8988T (cell line): ENCODE measurements around the gene TBPL1.
"Not testable (repeated sequence)": the region's sequence is repeated elsewhere in the genome, so short reads cannot be mapped to it uniquely, and the experiment has no call there.

ENCODE experiments used
- DNase-seq: peaks from one replicate; pipeline ENCODE4 v3.0.0; 2011

The TBPL1 gene

DNA sequence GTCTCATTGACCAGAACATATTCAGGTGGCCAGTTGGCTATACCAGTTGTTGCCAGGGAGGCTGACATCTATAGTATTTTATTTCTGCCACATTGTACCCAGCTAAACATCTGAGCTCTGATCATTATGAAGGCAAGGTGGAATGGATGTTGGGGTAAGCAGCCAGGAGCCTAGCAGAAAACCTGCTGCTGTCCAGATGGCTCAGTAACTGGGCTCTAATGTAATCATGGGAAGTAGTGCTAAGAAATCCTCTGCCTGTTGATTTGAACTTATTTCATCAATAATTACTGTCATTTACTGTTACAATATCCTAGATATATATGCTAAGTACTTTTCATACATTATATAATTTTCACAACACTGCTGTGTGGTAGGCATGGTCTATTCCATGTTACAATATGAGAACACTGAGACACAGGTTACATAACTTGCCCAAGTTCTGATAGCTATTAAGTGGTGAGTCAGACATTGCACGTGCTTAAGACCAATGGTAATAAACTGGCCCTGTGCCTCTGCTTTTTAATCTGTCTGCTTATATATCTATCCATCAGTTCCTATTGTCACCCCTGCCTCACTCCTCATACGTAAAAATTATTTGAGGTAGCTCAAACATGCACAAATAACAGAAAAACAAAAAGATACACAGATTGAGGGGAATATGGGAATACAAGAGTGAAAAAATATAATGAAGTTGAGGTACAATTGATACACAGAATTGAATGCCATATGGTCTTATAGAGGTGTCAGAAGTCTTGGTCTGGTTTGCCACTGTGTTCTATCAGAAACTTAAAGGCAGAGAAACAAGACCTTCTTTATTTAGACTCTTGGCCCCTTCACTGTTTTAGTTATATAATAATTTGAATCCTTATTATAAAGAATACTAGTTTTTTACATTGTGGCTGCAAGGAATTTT is 25.2 kb downstream of the TBPL1 start:
- DNase-seq = no peak

- DNase-seq = no peak
Measured at GRCh38 chr6:133978896-133979240, 25.8 kb downstream of the TBPL1 start.

DNA sequence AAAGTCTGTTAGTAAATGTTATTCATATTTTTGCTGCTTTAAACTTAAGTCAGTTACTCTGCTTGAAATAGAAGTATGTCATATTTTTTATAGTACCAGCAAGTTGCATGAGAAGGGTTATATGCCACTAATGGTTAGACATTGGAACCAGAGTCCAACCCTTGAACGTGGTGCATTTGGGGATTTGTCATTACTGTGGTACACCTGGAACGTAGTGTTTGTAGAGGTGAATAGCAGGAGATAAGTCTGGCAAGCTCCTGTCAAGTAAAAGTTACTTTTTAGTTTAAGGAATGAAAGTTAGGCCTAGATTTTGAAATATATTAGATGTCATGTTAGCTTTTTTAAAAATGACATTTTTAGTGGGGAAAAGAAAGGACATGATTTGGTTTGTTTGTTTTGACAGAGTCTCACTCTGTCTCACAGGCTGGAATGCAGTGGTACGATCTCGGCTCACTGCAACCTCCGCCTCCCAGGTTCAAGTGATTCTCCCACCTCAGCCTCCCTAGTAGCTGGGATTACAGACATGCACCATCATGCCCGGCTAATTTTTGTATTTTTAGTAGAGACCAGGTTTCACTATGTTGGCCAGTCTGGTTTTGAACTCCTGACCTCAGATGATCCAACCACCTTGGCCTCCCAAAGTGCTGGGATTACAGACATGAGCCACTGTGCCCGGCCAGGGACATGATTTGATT is 26.4 kb downstream of the TBPL1 start:
- not testable (repeated sequence) for DNase-seq

- no peak for DNase-seq
Measured at GRCh38 chr6:133980168-133980567, 27.1 kb downstream of the TBPL1 start.

DNA sequence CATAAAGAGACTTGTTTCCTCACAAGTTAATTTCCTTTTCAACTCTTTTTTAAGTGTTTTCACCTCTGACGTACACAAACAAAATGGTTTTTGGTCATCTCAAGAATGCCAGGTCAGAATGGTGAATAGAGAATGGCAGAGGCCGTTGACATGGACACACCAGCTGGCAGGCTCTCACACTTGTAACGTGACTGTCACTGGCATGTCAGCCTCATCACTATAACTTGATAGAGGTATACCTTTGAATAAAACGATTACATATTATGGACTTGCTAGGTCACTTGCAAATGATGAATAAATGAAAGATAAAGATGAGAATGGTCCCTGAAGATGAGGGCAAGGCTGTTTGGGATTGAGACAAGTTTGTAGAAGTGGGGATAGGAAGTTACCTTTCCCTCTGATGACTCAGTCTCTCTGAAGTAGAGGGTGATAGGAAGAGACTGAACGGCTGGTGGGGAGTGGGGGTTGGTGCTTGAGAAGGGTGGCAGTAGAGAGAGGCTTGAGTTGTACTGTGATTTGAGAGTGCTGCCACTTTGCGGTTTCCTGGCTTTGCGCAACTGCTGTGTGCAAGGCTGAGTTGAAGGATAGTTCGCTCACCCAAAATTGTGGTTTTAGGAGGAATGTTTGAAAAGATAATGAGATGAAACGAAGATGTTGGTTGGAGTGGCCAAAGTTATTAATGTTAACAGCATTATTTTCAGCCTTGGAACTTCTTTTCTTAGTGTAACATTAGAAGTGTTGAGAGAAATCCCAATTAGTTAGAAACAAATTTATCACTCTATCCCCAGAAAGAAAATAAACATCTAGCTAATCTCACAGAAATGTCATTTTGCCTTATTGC is 30.3 kb downstream of the TBPL1 start:
- DNase-seq = no peak

DNA sequence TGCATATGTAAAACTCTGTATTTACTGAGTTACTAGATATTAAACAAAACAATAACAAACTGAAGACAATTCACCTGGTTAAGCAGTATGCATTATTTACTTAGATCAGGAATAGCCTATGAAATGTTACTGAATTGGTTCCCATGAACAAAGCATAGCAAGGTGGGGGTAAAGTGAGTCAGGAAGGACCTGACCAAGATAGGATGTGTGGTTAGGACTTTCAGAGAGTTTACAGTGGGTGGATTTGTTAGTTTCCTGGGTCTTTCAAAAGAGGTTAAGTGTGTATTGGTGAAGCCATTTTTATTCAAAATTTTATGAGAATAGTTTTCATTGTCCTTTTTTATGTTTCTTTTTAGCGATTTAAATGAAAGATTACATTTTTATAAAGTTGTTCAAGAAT is 32.9 kb downstream of the TBPL1 start:
- DNase-seq = no peak

GRCh38 chr6:133986942-133987341 is 33.9 kb downstream of the TBPL1 start:
- no peak for DNase-seq

GRCh38 chr6:133989525-133989924 is 36.5 kb downstream of the TBPL1 start:
- DNase-seq = no peak

DNA sequence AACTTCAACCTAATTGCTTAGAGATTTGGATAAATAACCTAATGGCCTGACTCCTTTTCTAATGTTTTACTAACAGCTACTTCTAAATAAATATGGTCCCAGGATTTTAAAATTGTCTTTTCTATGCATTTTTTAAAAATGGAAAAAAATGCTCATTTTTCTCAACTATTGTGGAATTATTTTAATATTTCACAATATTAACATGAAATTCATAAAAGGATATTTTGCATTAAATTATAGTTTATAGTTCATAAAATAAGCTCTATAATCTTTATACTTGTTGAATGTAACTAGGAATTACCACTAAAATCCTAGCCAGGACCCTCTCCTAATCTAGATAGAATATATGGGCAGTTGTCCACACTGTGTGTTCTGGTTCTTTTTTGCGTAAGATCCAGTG is 37.3 kb downstream of the TBPL1 start:
- DNase-seq = no peak

DNA sequence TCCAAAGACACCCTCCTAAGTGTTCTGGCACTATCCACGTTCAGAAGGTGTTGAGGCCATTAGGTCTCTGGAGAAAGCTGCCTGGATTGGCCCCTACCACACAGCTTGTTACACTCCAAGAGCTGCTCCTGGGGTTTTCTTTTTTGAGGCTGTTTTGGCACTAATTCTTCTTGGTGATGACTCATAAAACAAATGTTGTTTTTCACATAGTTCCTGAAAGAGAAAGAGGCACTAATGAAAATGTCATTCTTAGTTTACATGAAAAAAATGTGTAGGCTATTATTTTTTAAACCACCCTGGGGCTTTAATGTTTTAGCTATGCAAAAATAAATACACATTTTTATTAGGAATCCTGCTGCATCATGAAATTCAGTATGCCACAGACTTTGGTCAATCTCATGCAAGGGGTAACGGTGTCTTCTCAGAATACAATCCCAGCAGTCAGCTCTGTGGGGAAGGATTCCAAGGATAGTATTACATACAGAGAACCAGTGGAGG is 38.1 kb downstream of the TBPL1 start:
- no peak for DNase-seq

GRCh38 chr6:133992992-133993680 is 40.1 kb downstream of the TBPL1 start:
- DNase-seq = no peak

DNA sequence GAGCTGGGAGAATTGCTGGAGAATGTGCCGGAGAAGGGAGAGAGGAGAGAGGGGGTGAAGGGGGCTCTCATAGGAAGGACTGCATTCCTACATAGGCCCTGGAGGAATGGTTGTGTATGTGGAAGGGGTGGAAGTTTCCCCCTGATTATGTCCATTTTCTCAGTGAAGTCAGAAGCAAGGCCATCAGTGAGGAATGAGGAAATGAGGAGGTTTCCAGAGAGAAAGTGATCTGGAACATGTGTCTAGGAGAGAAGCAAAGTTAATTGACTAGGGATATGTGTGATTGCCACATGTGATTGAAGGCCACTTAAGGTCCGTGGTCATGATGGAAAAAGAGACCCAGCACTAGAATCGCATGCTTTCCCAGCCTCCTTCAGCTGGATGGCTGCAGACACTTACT is 42.3 kb downstream of the TBPL1 start:
- no peak for DNase-seq

DNA sequence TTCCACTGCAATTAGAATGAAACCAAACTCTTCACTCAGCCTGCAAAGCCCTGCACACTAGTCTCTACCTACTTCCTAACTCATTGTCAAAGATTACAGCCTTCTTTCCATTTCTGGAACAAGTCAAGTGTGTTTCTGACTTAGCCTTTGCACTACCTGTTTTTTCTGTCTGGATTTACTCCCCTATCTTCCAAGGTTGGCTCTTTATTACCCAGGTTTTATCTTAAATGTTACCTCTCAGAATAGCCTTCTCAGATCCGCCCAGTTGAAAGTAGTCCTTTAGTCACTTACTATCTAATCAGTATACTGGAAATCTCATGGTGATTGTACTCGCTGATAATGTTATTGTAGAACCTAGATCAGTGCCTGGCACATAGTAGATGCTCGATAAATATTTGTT is 42.7 kb downstream of the TBPL1 start:
- no peak for DNase-seq

GRCh38 chr6:133997267-133997666 is 44.2 kb downstream of the TBPL1 start:
- DNase-seq = no peak

GRCh38 chr6:133999305-133999704 is 46.3 kb downstream of the TBPL1 start:
- no peak for DNase-seq

DNA sequence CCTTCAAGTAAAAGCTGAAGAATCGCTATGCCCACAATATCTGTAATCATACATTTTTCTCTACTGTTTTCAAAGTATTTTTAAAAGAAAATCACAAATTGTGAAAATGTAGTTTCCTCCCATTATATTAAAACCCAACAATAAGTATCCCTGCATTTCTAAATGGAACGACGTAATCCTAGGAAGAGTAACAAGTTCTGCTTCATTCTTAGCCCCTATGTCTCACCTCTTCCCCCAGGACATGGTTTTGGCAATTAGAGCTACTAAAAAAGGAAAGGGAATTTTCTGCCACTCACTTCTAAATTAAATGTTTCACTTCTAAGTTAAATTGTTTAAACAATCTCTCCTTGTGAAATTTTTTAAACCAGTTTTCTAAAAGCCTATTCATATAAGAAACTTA is 47.4 kb downstream of the TBPL1 start:
- no peak for DNase-seq

DNA sequence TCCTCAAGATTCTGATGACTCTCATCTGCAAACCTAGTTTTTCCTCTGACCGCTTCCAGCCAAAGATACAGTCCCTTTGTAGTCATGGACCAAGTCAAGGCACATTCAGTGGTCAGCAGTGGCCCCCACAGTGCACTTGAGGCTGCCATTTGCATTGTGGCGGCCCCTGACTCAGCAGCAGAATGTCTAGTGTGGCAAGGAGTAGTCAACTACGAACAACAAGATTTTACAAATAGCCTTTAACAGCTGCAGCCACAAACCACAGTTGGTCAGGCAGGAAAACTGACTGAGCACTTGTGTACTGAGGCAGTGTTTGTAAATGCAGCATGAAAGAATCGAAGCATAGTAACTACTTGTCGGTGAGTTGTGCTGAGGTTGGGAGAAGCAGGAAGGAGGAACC is 49.8 kb downstream of the TBPL1 start:
- DNase-seq = no peak

DNA sequence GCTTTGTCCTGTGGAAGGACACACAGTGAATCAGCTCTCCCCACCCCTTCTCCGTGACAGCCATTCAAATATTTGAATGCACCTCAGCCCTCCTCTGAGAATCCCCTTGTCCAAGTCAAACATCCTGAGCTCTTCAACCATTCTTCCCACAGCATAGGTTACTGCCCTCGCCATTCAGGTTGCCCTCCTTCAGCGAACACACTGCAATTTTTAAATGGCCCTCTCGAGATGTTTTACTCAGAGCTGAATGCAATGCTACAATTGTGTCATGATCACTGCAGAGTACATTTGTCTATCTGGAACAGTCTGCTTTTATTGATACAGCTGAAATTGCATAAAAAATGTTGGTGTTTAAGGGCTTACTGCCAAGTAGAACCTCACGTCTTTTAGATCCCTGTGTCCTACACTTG is 50.5 kb downstream of the TBPL1 start:
- DNase-seq = no peak

- DNase-seq = no peak
Measured at GRCh38 chr6:134004714-134005113, 51.7 kb downstream of the TBPL1 start.

GRCh38 chr6:134005800-134006199 is 52.8 kb downstream of the TBPL1 start:
- no peak for DNase-seq

- DNase-seq = no peak
Measured at GRCh38 chr6:134007077-134007476, 54.1 kb downstream of the TBPL1 start.

GRCh38 chr6:134009876-134010275 is 56.9 kb downstream of the TBPL1 start:
- no peak for DNase-seq

- DNase-seq = no peak
Measured at GRCh38 chr6:134010400-134010799, 57.4 kb downstream of the TBPL1 start.
